PC-9 (cell line): ENCODE data around the gene FES. TPM values are rescaled to one million over a fixed set of nuclear protein-coding genes. Genes with fewer than 3 reads are reported as not detected.

Experiments used
- BruUV-seq: library from RNA; stranded (reverse); fragments of 400-500 nt; replicated peaks from 2 replicates; lab custom pipeline; 2021; lab: Mats Ljungman, UMichigan
- CTCF ChIA-PET: fragments of 300-600 bp; sonication (Branson Sonifier 250); formaldehyde crosslinking; loops from one replicate; lab custom pipeline; 2022; ENCODE audit warnings: antibody characterized with exemption; lab: Charles Lee
- POLR2A ChIA-PET: fragments of 300-600 bp; sonication (Branson Sonifier 250); formaldehyde crosslinking; loops from one replicate; lab custom pipeline; 2022; ENCODE audit warnings: antibody characterized with exemption; ENCODE audit not compliant: unreplicated experiment; lab: Charles Lee
- DNase-seq, 2 experiments: peaks; one replicate each; pipeline versions ENCODE4 v3.0.0 to v3.0.0-alpha.2; 2015 to 2022; ENCODE audit warnings: mixed read lengths in 1 of 2
- H2AFZ ChIP-seq: fragments of 200-600 bp; sonication (generic); 2 replicates; pipeline ENCODE4 v1.8.1; 2017; ENCODE audit warnings: antibody characterized with exemption
- H3F3A ChIP-seq: fragments of 200-600 bp; sonication (generic); 2 replicates; pipeline ENCODE4 v1.8.1; 2017; ENCODE audit warnings: antibody characterized with exemption, mild to moderate bottlenecking, low read depth; ENCODE audit not compliant: insufficient read depth
- H3K27ac ChIP-seq: fragments of 200-600 bp; sonication (generic); 2 replicates; pipeline ENCODE4 v1.6.1; 2016; ENCODE audit warnings: mixed run types
- H3K27me3 ChIP-seq: fragments of 200-600 bp; sonication (generic); 2 replicates; pipeline ENCODE4 v1.6.1; 2016; ENCODE audit warnings: low read depth, mixed run types; ENCODE audit not compliant: insufficient read depth
- H3K36me3 ChIP-seq: fragments of 200-600 bp; sonication (generic); 2 replicates; pipeline ENCODE4 v1.6.1; 2016; ENCODE audit warnings: low read depth, mixed run types
- H3K4me1 ChIP-seq: fragments of 200-600 bp; sonication (generic); replicated peaks from 2 replicates; pipeline ENCODE4 v1.6.1; 2016; ENCODE audit warnings: mixed run types; ENCODE audit not compliant: insufficient read depth
- H3K4me2 ChIP-seq: fragments of 200-600 bp; sonication (generic); 2 replicates; pipeline ENCODE4 v1.6.1; 2017; ENCODE audit warnings: mixed run types
- H3K4me3 ChIP-seq: fragments of 200-600 bp; sonication (generic); 2 replicates; pipeline ENCODE4 v1.6.1; 2016; ENCODE audit warnings: mixed run types
- H3K79me2 ChIP-seq: fragments of 200-600 bp; sonication (generic); 2 replicates; pipeline ENCODE4 v1.6.1; 2017; ENCODE audit warnings: low read depth, mixed run types
- H3K9me2 ChIP-seq: fragments of 200-600 bp; sonication (generic); 2 replicates; pipeline ENCODE4 v1.8.1; 2017; ENCODE audit warnings: mild to moderate bottlenecking; ENCODE audit not compliant: insufficient read depth
- H3K9me3 ChIP-seq: fragments of 200-600 bp; sonication (generic); 2 replicates; pipeline ENCODE4 v1.8.1; 2016; ENCODE audit warnings: low read depth; ENCODE audit not compliant: insufficient read depth
- H4K20me1 ChIP-seq: fragments of 200-600 bp; sonication (generic); 2 replicates; pipeline ENCODE4 v1.8.1; 2017; ENCODE audit not compliant: insufficient read depth
- CTCF ChIP-seq: fragments of 200-600 bp; sonication (generic); conservative IDR thresholded peaks from 2 replicates; pipeline ENCODE4 v1.6.1; 2017; ENCODE audit warnings: mixed run types, antibody characterized with exemption, mild to moderate bottlenecking, moderate library complexity
- EZH2 ChIP-seq: fragments of 200-600 bp; sonication (generic); IDR thresholded peaks from 2 replicates; pipeline ENCODE4 v1.8.0; 2017; ENCODE audit warnings: antibody characterized with exemption, low read depth
- intact Hi-C: fragments of 100-400 bp; cut with micrococcal nuclease; formaldehyde crosslinking; loops from one replicate; pipeline ENCODE4 v1.10.0; 2022; ENCODE audit not compliant: unreplicated experiment
- total RNA-seq: library from RNA; stranded (reverse); gene quantifications from 2 replicates; pipeline ENCODE4 v1.2.3, GENCODE V29; 2021

Gene FES
- total RNA-seq, 1 experiment from 2014 or later: 3.8 TPM

GRCh38 chr15:90905306-90906180, 21.2 kb downstream of the FES start:
- no peaks in the 10 kb centered on the region for H4K20me1 ChIP-seq
- H3F3A ChIP-seq: peaks cover 23% of the 10 kb centered on the region; the same call in 1 of the 2 replicates
- no peak for TF ChIP-seq EZH2
- TF ChIP-seq CTCF: no peak
- H3K27me3 ChIP-seq: no peaks in the 10 kb centered on the region
- ChIA-PET CTCF (no interaction called here), POLR2A (interaction anchor here (0.6 kb wide), 1 partner anchor 585 kb away, joined by 4 read pairs; no protein-coding TSS in a partner anchor)
- H3K4me3 ChIP-seq: no peak overlapping the region
- H3K4me2 ChIP-seq: no peak overlapping the region
- H3K9me2 ChIP-seq: no peaks in the 10 kb centered on the region
- H2AFZ ChIP-seq: no peak overlapping the region
- peaks cover 18% of the 10 kb centered on the region for H3K4me1 ChIP-seq
- intact Hi-C loops: no loop called here
- H3K27ac ChIP-seq: no peak overlapping the region
- H3K36me3 ChIP-seq: no peaks in the 10 kb centered on the region
- no peaks in the 10 kb centered on the region for H3K79me2 ChIP-seq
- BruUV-seq: no TSS peak
- H3K9me3 ChIP-seq: no peaks in the 10 kb centered on the region
- no peak for DNase-seq

- H3K9me3 ChIP-seq: no peaks in the 10 kb centered on the region
- no peak overlapping the region for H3K27ac ChIP-seq
- no peak for DNase-seq
- peaks cover 22% of the 10 kb centered on the region; the same call in 1 of the 2 replicates for H3F3A ChIP-seq
- no peaks in the 10 kb centered on the region for H3K36me3 ChIP-seq
- ChIA-PET POLR2A (interaction anchor here (0.6 kb wide), 1 partner anchor 586 kb away, joined by 4 read pairs; no protein-coding TSS in a partner anchor), CTCF (no interaction called here)
- no peaks in the 10 kb centered on the region for H3K79me2 ChIP-seq
- H3K27me3 ChIP-seq: no peaks in the 10 kb centered on the region
- H3K4me2 ChIP-seq: no peak overlapping the region
- no TSS peak for BruUV-seq
- no peak overlapping the region for H2AFZ ChIP-seq
- H4K20me1 ChIP-seq: no peaks in the 10 kb centered on the region
- TF ChIP-seq CTCF (no peak), EZH2 (no peak)
- H3K4me1 ChIP-seq: peaks cover 17% of the 10 kb centered on the region
- H3K4me3 ChIP-seq: no peak overlapping the region
- no peaks in the 10 kb centered on the region for H3K9me2 ChIP-seq
- intact Hi-C loops: no loop called here
Measured at GRCh38 chr15:90906181-90906849, 22.0 kb downstream of the FES start.

GRCh38 chr15:90907051-90907660, 22.9 kb downstream of the FES start:
- H3F3A ChIP-seq: peaks cover 14% of the 10 kb centered on the region; the same call in 1 of the 2 replicates
- H3K4me2 ChIP-seq: no peak overlapping the region
- no peak for DNase-seq
- no peaks in the 10 kb centered on the region for H3K36me3 ChIP-seq
- no peaks in the 10 kb centered on the region for H3K9me3 ChIP-seq
- no peak overlapping the region for H3K27ac ChIP-seq
- no peak overlapping the region for H3K4me3 ChIP-seq
- H3K9me2 ChIP-seq: no peaks in the 10 kb centered on the region
- H3K79me2 ChIP-seq: no peaks in the 10 kb centered on the region
- TF ChIP-seq CTCF (no peak), EZH2 (no peak)
- CTCF ChIA-PET: no interaction called here
- H3K27me3 ChIP-seq: no peaks in the 10 kb centered on the region
- POLR2A ChIA-PET: interaction anchor here (0.6 kb wide), 1 partner anchor 12 kb away, joined by 3 read pairs; no protein-coding TSS in a partner anchor
- no peak overlapping the region for H2AFZ ChIP-seq
- H3K4me1 ChIP-seq: peaks cover 9% of the 10 kb centered on the region
- no peaks in the 10 kb centered on the region for H4K20me1 ChIP-seq
- intact Hi-C loops: no loop called here
- BruUV-seq: no TSS peak
